Bronchial epithelial cell (primary cell): ENCODE measurements around the gene PIAS2. TPM values are rescaled to one million over a fixed set of nuclear protein-coding genes. Genes with fewer than 3 reads are reported as not detected.

Experiments
- DNase-seq: peaks from one replicate; pipeline ENCODE4 v3.0.0-alpha.2; 2010; ENCODE audit warnings: low read depth
- FAIRE-seq: peaks from 2 replicates; lab custom pipeline; 2011; peaks lifted over from hg19 to GRCh38; lab: Jason Lieb, UNC
- H3K27me3 ChIP-seq: 2 replicates; pipeline ENCODE4 v1.5.1; 2011; ENCODE audit warnings: low read length; ENCODE audit not compliant: control insufficient read depth, insufficient read depth
- H3K36me3 ChIP-seq: 2 replicates; pipeline ENCODE4 v1.5.1; 2011; ENCODE audit warnings: low read length; ENCODE audit not compliant: control insufficient read depth, insufficient read depth
- H3K4me3 ChIP-seq: 2 replicates; pipeline ENCODE4 v1.5.1; 2011; ENCODE audit warnings: mild to moderate bottlenecking, low read depth, low read length, control low read depth
- total RNA-seq: library from RNA; depleted of rRNA; stranded (reverse); fragments of >200 nt; gene quantifications from 2 replicates; pipeline ENCODE4 v1.2.1, GENCODE V29; 2014
- TF ChIP-seq, protein P1 (sequence below): IDR thresholded peaks from 2 replicates; pipeline ENCODE4 v1.5.1; 2011; ENCODE audit warnings: mild to moderate bottlenecking, moderate library complexity, low read length, control low read depth, inconsistent platforms; ENCODE audit not compliant: insufficient read depth, severe bottlenecking

The PIAS2 gene
- total RNA-seq, 1 donor from 2014 or later: 12.9 TPM

DNA sequence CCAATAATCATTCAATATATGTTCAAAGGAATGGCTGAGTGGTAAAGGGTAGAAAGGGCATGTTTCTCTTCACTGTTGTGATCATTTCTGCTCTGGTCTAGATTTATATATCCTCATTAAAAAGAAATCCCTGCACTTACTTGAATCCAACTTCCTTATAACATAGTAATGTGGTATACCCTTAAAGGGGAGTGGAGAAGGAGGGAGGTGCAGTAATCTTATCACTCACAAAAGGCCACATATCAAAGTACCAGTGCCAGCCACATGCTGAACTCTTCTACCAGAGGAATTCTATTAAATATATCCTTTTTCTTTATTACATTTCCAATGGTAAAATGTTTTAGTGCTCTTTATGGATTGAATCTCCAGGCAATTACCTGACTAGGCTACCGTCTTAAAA, 3.3 kb upstream of the PIAS2 start:
- H3K4me3 ChIP-seq: no peak overlapping the region
- FAIRE-seq: no peak
- H3K36me3 ChIP-seq: no peaks in the 10 kb centered on the region
- TF ChIP-seq, protein P1, sequence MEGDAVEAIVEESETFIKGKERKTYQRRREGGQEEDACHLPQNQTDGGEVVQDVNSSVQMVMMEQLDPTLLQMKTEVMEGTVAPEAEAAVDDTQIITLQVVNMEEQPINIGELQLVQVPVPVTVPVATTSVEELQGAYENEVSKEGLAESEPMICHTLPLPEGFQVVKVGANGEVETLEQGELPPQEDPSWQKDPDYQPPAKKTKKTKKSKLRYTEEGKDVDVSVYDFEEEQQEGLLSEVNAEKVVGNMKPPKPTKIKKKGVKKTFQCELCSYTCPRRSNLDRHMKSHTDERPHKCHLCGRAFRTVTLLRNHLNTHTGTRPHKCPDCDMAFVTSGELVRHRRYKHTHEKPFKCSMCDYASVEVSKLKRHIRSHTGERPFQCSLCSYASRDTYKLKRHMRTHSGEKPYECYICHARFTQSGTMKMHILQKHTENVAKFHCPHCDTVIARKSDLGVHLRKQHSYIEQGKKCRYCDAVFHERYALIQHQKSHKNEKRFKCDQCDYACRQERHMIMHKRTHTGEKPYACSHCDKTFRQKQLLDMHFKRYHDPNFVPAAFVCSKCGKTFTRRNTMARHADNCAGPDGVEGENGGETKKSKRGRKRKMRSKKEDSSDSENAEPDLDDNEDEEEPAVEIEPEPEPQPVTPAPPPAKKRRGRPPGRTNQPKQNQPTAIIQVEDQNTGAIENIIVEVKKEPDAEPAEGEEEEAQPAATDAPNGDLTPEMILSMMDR: no peak
- no peak for DNase-seq
- H3K27me3 ChIP-seq: no peaks in the 10 kb centered on the region

DNA sequence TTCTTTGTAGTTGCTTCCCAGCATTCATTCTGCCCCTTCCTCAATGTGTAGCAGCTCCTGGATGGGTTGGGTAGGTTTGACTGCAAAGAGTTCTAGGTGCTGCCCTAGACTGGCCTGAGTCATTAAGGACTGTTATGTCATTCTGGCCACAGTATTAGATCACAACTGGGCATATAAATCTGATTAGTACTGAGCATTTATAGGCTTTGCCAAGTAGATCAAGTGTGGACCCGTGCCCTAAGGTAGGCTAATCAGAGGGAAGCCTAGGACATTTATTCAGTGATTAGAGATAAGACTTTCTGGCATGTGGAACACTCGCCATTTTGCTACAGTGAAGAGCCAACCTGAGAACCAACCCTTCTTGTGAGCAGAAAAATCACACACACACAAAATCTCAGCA, 2.8 kb upstream of the PIAS2 start:
- Histone ChIP-seq H3K27me3 (no peaks in the 10 kb centered on the region), H3K36me3 (no peaks in the 10 kb centered on the region), H3K4me3 (no peak overlapping the region)
- FAIRE-seq (no peak), DNase-seq (peak; percentile 25)
- TF ChIP-seq, protein P1: no peak

DNA sequence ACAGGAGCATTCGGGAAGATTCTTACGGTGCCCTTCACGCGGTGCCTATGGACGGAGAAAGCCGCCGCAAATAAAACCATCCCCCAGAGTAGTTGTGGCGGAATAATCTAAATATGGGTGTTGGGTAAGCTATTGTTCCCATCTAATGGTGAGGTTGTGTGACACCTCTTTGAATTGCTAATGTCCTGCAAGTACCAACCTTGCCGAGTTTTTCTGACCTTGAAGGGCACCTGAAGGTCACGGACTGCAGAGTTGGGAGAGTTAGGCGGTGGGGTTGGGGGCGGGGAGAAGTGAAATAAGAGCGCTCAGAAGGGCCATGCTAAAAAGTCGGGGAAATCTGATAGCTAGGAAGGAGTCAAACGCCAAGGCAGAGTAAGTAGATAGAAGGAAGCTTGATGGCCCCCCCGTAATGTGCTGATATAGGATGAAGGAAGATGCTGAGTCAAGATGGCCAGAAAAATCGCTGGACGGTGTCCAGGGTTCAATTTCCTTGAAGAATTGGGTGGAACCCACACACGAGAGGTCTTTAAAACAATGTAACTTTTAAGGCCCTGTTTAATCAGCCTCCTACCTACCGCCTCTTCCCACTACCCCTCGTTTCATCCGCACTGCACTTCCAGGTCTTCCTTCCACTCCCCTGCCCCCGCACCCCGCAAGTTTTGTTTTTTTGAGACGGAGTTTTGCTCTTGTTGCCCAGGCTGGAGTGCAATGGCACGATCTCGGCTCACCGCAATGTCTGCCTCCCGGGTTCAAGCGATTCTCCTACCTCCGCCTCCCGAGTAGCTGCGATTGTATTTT, 695 bp upstream of the PIAS2 start:
- Histone ChIP-seq H3K36me3 (no peaks in the 10 kb centered on the region), H3K4me3 (peak overlapping the region; percentile 86), H3K27me3 (no peaks in the 10 kb centered on the region)
- no peak for FAIRE-seq
- DNase-seq: peak; percentile 7
- TF ChIP-seq, protein P1: no peak

DNA sequence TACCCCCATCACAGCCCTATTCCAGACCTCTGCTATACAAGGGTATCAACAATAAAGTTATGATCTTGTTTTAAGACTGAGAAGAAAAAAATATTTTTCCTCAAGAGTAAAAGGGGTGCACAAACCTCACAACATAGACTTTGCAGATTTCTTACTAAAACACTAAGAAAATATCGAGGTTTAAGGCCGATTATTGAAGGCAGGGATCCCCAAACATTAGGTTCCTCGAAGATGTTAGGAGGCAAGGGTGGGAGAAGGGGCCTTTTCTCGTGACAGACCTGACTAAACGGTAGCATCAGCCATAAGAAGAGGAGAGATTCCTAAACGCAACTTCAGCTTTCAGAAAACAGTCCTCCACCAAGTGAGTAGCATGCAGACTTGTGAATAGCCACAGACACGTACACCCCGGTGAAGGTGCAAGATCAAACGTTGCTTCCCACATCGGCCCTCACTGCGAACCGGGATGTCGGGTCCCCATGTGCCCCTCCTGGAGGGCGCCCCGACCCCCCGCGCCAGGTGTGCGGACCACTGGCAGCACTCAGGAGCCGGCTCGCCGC, 678 bp downstream of the PIAS2 start:
- Histone ChIP-seq H3K36me3 (no peaks in the 10 kb centered on the region), H3K4me3 (peak overlapping the region; percentile 86), H3K27me3 (no peaks in the 10 kb centered on the region)
- DNase-seq (peak; percentile 36), FAIRE-seq (no peak)
- TF ChIP-seq, protein P1: no peak

DNA sequence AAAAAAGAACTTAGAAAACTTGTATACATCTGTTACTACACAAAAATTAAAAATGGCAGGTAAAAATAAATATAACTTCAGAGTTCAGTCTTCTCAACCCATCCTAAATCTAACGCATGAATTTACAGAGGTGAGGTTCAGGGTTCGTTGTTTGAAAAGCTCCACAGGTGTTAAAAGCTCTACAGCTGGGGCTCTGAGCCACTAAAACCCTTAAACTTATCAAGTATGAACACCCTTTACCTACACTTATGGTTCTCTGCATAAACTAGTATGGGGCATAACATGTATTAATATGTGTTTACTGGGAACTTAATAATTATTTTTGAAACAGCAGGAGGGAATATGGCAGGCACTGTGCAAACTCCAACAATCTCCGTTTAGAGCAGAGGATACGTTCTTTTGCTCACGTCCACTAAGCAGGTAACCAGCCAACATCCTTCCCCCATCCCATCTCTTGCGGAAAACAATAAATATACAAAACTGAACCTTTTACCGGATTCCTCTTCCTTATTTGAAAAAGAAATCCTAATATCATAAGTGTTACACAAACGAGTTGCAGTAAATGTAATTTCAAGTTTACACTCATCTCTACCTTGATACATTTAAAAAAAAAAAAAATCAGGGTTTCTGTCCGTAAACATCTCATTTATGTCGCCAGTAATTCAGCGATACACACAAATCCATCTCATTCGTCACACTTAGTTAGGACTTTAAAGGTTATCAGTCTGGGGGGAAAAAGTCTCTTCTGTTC, 1.3 kb downstream of the PIAS2 start:
- FAIRE-seq (no peak), DNase-seq (peak; percentile 33)
- Histone ChIP-seq H3K27me3 (no peaks in the 10 kb centered on the region), H3K36me3 (no peaks in the 10 kb centered on the region), H3K4me3 (peak overlapping the region; percentile 86)
- TF ChIP-seq, protein P1: no peak
